Inflammatory macrophage (primary cell): ENCODE data around the gene PDE5A.

ENCODE experiments used
- DNase-seq, 2 donors: peaks; one replicate each; pipeline ENCODE4 v3.0.0-alpha.2; 2020 to 2022

Gene PDE5A

DNA sequence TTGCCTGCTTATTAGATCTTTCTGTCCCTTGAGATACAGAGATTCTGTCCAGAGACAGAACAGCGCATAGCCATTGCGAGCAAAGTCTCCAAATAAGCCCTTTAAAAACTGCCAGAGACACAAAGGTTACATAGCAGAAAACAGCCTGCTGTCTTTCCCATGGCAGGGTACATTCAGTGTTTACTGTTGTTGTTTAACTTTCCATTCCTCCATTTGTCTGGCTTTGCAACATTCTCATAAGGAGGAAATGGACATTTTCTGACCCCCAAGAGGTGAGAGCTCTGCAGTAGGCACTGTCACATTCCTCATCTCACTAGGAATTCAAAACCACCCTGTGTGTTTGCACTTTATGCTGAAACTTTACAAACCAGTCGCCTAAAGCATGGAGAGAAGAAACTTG, 48.3 kb downstream of the PDE5A start:
- DNase-seq = no peak

DNA sequence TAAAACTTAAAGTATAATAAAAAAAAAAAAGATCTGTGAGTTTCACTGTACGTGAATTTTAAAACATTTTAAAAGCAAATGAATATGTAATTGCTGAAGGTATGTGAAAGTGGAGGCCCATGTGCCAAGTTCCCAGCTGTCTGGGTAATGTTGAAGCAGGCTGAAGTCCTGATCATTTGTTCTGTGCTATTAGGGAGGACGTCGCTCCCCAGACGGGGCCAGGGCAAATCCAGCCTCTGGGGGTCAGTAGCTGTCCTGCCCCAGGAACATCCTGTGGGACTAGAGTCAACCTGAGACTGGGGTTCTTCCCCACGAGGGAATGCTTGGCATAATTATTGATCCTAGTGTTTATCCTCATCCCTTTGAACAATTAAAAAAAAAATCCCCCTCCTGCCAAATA, 48.8 kb downstream of the PDE5A start:
- no peak for DNase-seq

DNA sequence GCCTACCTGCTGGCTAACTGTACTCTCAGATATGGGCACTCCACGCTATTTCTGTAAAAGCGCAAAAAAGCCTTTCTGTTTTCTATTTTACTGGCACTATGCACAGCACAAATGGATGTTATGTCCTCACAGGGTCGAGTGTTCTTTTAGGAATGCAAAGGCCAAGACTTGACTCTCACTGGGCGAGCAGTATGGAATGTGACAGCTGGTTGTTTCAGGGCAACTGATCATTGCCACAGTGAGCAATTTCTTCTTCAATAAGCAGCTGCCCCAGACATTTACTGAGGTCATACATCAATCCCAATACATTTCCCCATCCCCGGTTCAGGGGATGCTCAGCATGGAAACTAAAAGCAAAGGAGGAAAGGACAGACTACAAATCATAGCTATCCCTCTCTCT, 58.2 kb downstream of the PDE5A start:
- no peak for DNase-seq

- DNase-seq = no peak
These were observed 64.5 kb downstream of the PDE5A start for GRCh38 chr4:119564106-119564505.

DNA sequence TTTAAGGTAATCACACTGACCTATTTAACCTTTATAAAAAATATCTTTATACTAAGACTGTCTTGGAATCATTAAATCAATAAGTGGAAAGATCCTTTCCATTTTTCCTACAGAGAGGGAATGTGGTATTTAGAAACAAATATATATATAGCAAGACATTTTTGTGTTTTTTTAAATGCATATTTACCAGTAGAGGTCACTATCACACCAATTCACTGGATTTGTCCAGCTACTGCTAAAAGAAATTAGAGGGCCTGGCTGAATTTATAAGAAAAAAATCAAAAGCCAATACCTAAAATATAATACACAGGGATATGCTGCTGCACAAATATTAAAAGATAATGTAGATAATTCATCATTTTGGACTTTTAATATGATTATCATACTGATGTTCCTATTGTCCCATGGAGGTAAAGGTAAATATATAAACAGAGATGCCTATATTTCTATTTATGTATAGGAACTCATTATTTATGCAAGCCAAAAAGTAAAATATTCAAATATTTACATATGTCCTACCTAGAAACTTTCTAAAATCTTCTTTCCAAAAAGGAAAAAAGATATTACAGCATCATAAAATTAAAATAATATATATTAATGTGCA, 69.5 kb downstream of the PDE5A start:
- DNase-seq = peak; percentile 10 to 29

DNA sequence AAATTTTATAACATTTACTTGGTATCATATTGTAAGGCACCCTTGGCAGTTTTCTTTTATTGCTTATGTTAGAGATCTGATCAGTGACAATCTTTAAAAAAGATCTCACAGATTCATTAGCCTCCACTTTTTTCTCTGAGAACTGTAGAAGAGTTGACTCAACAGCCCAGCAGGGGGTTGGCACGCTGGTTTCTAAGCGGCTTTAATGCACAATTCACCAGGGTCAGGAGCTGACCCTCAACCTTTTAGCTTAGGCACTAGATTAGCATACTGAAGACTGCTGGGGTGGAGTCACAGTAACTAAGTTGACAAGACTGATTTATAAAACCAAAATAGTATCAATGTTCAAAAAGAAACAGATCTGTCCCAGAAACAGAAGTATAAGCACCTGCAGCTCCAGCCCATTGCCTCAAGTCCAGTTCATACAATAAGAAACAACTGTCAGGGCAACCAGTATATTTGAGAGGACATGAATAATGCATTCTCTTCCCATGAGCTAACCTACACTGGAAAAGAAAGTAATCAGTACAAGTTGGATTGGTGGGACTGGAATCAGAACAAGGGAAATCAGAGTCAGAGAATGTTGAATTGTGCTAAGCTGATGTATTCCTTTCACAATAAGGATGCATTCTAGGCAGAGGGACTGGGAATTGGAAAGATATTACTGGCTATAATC, 77.6 kb downstream of the PDE5A start:
- no peak for DNase-seq

GRCh38 chr4:119549639-119550038, 79.0 kb downstream of the PDE5A start:
- DNase-seq = no peak

DNA sequence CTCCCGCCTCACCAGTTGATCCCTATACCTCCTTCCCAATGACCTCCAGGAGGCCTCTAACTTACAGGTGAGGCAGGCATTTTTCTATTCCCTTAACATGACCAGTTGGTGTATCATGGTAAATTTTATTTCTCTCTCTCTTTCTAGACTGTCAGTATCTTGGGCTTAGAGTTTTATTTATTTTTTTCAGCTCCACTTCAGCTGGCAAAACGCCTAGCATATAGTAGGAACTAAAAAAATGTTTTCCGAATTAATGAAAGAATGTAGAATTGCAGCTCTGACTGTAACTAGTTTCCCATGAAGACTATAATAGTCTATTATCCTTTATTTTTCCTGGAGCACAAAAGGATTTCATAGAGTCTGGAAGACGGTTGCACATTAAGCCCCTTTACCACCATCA, 84.8 kb downstream of the PDE5A start:
- no peak for DNase-seq

DNA sequence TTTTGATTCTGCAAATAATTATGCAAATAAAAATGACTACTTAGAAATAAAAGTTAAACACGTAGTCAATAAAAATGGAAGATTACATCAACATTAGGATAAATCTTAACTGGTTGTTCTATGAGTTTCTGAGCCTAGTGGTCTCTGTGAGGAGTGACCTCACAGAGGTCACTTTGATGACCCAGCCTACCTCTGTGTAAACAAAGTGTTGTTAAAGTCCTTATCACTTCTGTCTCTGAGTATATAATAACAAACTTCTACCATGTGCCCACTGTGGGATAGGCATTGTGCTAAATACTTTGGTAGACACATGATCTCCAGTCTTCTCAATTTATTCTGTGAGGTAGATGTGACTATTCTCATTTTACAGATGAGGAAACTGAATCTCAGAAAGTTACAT, 85.4 kb downstream of the PDE5A start:
- DNase-seq = no peak

DNA sequence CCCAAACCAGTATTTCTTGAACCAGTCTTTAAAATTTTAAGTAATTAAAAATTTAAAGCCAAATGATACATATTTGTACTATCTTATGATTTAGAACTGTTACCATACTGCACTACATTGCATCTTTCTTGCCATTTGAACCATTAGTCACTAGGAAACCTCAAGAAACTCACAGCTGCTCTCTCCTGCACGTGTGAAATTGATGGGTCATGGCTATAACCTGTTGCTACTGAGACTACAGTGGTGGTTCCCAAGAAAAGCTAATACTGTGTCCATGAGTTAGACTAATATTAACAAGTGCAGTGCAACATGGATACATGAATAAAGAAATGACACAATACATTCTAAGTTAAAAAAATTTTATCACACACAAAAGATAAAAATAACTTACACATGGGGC, 88.4 kb downstream of the PDE5A start:
- no peak for DNase-seq

DNA sequence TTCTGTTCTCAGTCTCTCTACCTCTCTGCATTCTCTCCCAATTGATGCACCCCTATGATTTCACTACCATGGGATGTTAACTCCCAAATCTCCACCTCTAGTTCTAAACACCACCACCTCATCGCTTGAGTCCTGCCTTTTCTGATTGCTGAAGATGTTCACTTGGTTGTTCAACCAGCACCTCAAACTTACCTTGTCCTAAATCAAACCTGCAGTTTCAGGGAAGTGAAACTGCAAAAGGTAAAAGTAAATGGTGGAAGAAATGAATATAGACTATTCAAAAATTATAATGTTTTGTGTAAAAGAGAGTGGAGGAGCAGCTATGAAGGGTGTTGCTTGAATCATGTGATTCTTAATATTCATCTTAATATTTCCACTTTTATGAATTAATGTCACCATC, 91.0 kb downstream of the PDE5A start:
- DNase-seq = no peak

- no peak for DNase-seq
These were observed 91.8 kb downstream of the PDE5A start for GRCh38 chr4:119536572-119537528.

DNA sequence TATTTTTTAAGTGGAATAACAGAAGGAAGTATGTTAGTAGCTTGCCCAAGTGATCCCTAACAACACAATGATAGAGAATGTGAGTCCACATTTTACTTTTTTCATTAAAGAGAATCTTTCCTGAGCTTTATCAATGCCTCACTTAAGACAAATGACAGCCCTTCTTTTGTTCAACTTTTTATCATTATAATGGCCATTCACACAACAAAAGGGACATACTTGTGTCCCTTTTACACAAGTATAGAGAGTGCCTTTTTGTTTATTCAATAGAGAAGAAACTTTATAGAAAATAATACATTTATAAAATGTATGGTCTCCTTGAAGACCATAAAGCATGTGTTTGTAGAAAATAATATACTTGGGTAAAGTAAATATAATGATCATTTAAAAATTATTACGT, 96.3 kb downstream of the PDE5A start:
- DNase-seq = no peak

- no peak for DNase-seq
These were observed 98.8 kb downstream of the PDE5A start for GRCh38 chr4:119529788-119530187.

GRCh38 chr4:119526786-119527550, 101.6 kb downstream of the PDE5A start:
- DNase-seq = no peak

DNA sequence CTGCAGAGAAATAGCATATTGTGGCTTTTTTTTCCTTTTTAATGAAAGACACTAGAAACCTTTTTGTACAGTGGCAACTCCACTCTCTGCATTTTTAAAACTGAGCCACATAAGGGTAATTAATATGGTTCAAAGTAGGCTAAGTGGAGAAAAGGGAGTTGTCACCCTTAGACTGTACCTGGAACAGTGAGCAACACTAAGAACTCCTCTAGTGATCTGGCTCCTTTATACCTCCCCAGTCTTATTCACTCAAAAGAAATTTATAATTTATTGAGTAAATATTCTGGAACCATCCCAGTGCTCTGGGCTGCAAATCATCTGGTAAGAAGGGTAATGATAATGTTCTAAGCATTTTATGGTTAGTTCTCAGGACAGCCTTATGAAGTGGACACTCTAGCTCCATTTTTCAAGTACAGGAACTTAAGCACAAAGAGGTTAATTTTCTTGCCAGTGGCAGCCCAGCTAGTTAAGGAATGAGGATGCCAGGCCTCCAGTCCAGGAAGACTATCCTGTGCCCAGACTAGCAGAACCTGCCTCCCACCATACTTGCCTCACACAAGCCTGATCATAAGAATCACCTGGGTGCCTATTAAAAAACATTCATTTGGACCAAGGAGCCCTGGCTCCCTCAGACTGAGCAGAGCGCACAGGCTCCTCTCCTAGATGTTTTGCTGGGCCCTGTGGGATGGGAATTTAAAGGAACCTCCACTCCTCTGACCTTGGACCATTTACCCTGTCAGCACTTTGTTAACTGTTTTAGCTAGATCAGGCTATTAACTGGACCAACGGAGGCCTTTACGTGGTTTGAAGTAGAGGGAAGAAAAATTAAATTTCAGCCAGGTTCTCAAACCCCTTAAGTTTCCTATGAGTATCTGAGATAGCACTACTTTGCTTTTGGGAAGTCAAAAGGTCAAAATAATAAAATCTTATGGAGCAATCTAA, 102.6 kb downstream of the PDE5A start:
- DNase-seq = no peak

- DNase-seq = no peak
These were observed 103.4 kb downstream of the PDE5A start for GRCh38 chr4:119525005-119525749.

DNA sequence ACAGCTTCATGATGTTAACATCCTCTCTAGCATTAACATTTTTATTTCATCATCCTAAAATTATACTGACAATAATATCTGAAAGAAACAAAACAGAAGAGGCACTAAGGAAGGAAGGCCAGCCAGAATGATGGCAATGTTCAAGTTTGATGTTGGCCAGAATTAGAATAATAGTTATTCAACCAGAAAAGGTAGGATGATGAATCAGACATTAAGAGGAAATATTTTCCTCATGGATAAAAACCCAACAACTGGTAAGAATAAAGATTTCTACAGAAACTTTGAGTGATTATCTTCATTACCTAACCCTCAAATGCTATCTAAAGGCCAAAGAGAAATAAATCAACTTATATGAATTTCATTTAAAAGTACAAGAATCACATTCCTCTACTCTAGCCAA, 105.2 kb downstream of the PDE5A start:
- DNase-seq = no peak

- no peak for DNase-seq
These were observed 107.3 kb downstream of the PDE5A start for GRCh38 chr4:119521268-119521667.

GRCh38 chr4:119518915-119519410, 109.6 kb downstream of the PDE5A start:
- DNase-seq = no peak
